ENCODE results near the gene ENO1.

DNA sequence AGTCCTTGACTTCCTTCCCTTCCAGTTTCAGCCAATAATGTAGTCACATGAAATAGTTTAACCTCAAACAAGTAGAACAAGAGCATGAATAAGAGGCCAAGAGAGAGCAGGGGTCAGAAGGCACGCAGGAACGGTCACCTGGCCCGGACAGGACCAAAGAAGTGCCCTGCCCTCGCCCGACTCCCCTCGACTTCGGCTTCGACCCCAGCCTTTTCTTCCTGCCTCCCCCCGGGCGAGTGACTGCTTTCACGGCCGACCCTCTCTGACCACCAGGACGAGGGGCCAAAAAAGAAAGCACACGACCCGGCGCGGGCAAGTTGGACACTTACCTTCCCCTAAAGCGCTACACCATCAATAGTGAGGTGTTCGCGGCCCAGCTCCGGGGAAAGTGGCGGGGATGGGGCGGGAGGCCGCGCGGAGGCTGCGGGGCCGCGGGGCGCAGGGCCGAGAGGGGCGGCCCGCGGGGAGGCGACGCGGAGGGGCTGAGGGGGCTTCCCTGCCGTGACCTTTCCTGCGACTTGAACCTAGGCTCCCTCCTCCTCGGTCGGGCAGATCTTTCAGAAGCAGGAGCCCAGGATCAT, 61.6 kb downstream of the ENO1 start:
- TF ChIP-seq REST (IDR thresholded peaks at IDR 0.05; ENCODE audit: low read depth) (no peak), POLR2A (IDR thresholded peaks at IDR 0.05; ENCODE audit: borderline replicate concordance, extremely low read depth, insufficient read depth, insufficient read length) (no peak)
- TF ChIP-seq, protein P1, sequence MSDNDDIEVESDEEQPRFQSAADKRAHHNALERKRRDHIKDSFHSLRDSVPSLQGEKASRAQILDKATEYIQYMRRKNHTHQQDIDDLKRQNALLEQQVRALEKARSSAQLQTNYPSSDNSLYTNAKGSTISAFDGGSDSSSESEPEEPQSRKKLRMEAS (IDR thresholded peaks at IDR 0.05): no peak

Data from HCT116 (cell line).